Mesodermal cell (in vitro differentiated cells): Measurements from ENCODE around the gene AP4E1. TPM values are rescaled to one million over a fixed set of nuclear protein-coding genes. Genes with fewer than 3 reads are reported as not detected.
"Not testable (repeated sequence)": the region's sequence is repeated elsewhere in the genome, so short reads cannot be mapped to it uniquely, and the experiment has no call there.

ENCODE experiments used
- H3K27ac ChIP-seq: 2 replicates; pipeline ENCODE4 v1.7.0; 2013; ENCODE audit warnings: mild to moderate bottlenecking, low read depth, low read length, moderate library complexity; ENCODE audit not compliant: severe bottlenecking
- H3K36me3 ChIP-seq: 2 replicates; pipeline ENCODE4 v1.7.1; 2013; ENCODE audit warnings: mild to moderate bottlenecking, low read length, moderate library complexity; ENCODE audit not compliant: control insufficient read depth, insufficient read depth
- H3K4me1 ChIP-seq: one replicate; pipeline ENCODE4 v1.7.1; 2013; ENCODE audit warnings: mild to moderate bottlenecking, low read length; ENCODE audit not compliant: insufficient read depth, control insufficient read depth, poor library complexity, severe bottlenecking
- H3K4me3 ChIP-seq: 2 replicates; pipeline ENCODE4 v1.7.0; 2013; ENCODE audit warnings: low read length, control low read depth, mild to moderate bottlenecking; ENCODE audit not compliant: insufficient read depth, poor library complexity, severe bottlenecking; ENCODE audit errors: extremely low read depth
- H3K9me3 ChIP-seq: 2 replicates; pipeline ENCODE4 v1.7.1; 2013; ENCODE audit warnings: mild to moderate bottlenecking, low read length, moderate library complexity; ENCODE audit not compliant: control insufficient read depth
- WGBS, 2 experiments: methylation state at CpG; one replicate each; pipeline ENCODE4 v1.1.5; 2013; ENCODE audit warnings: missing lambda C conversion rate in 2 of 2; ENCODE audit not compliant: insufficient coverage in 2 of 2; 5-methylcytosine and 5-hydroxymethylcytosine counted together
- polyA plus RNA-seq, 2 experiments: library from polyadenylated mRNA; stranded (reverse); fragments of 50-300 nt; gene quantifications; one replicate each; pipeline ENCODE4 v1.2.3, GENCODE V29; 2013

The AP4E1 gene
- polyA plus RNA-seq (2013, experiment 1 of 2): 5.6 TPM
- polyA plus RNA-seq (2013, experiment 2 of 2): 6.6 TPM

- Histone ChIP-seq H3K4me1 (peaks cover 12% of the 10 kb centered on the region), H3K9me3 (no peaks in the 10 kb centered on the region), H3K36me3 (peaks cover 13% of the 10 kb centered on the region), H3K4me3 (peak within 1 kb of the TSS; percentile 94), H3K27ac (peak within 1 kb of the TSS; percentile 69)
- 0% methylated on average over 76 to 82 of the region's 100 CpGs for WGBS, 2 experiments
Observed at GRCh38 chr15:50908209-50909009, at the start of gene AP4E1. Gene AP4E1 (plus strand): TSS chr15:50908683. CDS start chr15:50908779, 96 bp downstream.

- WGBS, 2 experiments: 88 to 96% methylated on average over 5 of the region's 5 CpGs
Observed at GRCh38 chr15:50860824-50861223, 47.7 kb upstream of the AP4E1 start.

GRCh38 chr15:50862553-50862952, 45.9 kb upstream of the AP4E1 start:
- Histone ChIP-seq H3K9me3 (no peaks in the 10 kb centered on the region), H3K4me3 (no peak overlapping the region), H3K36me3 (no peaks in the 10 kb centered on the region), H3K4me1 (no peaks in the 10 kb centered on the region), H3K27ac (no peak overlapping the region)

More at GRCh38 chr15:50860824-50861223, 47.7 kb upstream of the AP4E1 start:
- Histone ChIP-seq H3K9me3 (no peaks in the 10 kb centered on the region), H3K27ac (no peak overlapping the region), H3K4me3 (no peak overlapping the region), H3K4me1 (no peaks in the 10 kb centered on the region), H3K36me3 (no peaks in the 10 kb centered on the region)

- WGBS, 2 experiments: no CpG with 5 or more reads among the region's 1 CpG
- no peak overlapping the region for H3K27ac ChIP-seq
- no peaks in the 10 kb centered on the region for H3K9me3 ChIP-seq
Observed at GRCh38 chr15:50864873-50865272, 43.6 kb upstream of the AP4E1 start.

GRCh38 chr15:50865515-50866353, 42.7 kb upstream of the AP4E1 start:
- Histone ChIP-seq H3K4me1 (no peaks in the 10 kb centered on the region), H3K36me3 (no peaks in the 10 kb centered on the region), H3K27ac (no peak overlapping the region), H3K9me3 (no peaks in the 10 kb centered on the region), H3K4me3 (no peak overlapping the region)
- 100% methylated on average over 1 to 3 of the region's 5 CpGs for WGBS, 2 experiments

More at GRCh38 chr15:50864873-50865272, 43.6 kb upstream of the AP4E1 start:
- H3K4me3 ChIP-seq: no peak overlapping the region
- H3K36me3 ChIP-seq: no peaks in the 10 kb centered on the region
- H3K4me1 ChIP-seq: no peaks in the 10 kb centered on the region

GRCh38 chr15:50871832-50872231, 36.7 kb upstream of the AP4E1 start:
- H3K27ac ChIP-seq: no peak overlapping the region
- H3K4me3 ChIP-seq: no peak overlapping the region
- WGBS, 2 experiments: no CpG with 5 or more reads among the region's 1 CpG
- no peaks in the 10 kb centered on the region for H3K36me3 ChIP-seq
- H3K4me1 ChIP-seq: peaks cover 10% of the 10 kb centered on the region
- no peaks in the 10 kb centered on the region for H3K9me3 ChIP-seq

- WGBS, 2 experiments: 100% methylated on average over 1 of the region's 3 CpGs; no CpG with 5 or more reads in 1 of the 2 experiments
- no peaks in the 10 kb centered on the region for H3K9me3 ChIP-seq
- H3K4me3 ChIP-seq: no peak overlapping the region
Observed at GRCh38 chr15:50872832-50873426, 35.6 kb upstream of the AP4E1 start.

GRCh38 chr15:50873935-50874361, 34.5 kb upstream of the AP4E1 start:
- 100% methylated on average over 1 of the region's 9 CpGs; no CpG with 5 or more reads in 1 of the 2 experiments for WGBS, 2 experiments
- Histone ChIP-seq H3K9me3 (no peaks in the 10 kb centered on the region), H3K27ac (no peak overlapping the region), H3K36me3 (no peaks in the 10 kb centered on the region), H3K4me3 (no peak overlapping the region), H3K4me1 (peaks cover 10% of the 10 kb centered on the region)

More at GRCh38 chr15:50872832-50873426, 35.6 kb upstream of the AP4E1 start:
- H3K27ac ChIP-seq: peak overlapping the region; percentile 70
- peaks cover 10% of the 10 kb centered on the region for H3K4me1 ChIP-seq
- H3K36me3 ChIP-seq: no peaks in the 10 kb centered on the region

- not testable (repeated sequence) for H3K9me3 ChIP-seq, H3K27ac ChIP-seq, H3K4me3 ChIP-seq, H3K36me3 ChIP-seq
- WGBS, 2 experiments: 80% methylated on average over 1 of the region's 3 CpGs; no CpG with 5 or more reads in 1 of the 2 experiments
- H3K4me1 ChIP-seq: peaks cover 12% of the 10 kb centered on the region
Observed at GRCh38 chr15:50875238-50875637, 33.2 kb upstream of the AP4E1 start.

- no peak overlapping the region for H3K4me3 ChIP-seq
- H3K4me1 ChIP-seq: peaks cover 21% of the 10 kb centered on the region
- H3K27ac ChIP-seq: no peak overlapping the region
- 78 to 90% methylated on average over 10 of the region's 19 CpGs for WGBS, 2 experiments
- no peaks in the 10 kb centered on the region for H3K36me3 ChIP-seq
- no peaks in the 10 kb centered on the region for H3K9me3 ChIP-seq
Observed at GRCh38 chr15:50876260-50876988, 32.1 kb upstream of the AP4E1 start.
